T-helper 1 cell (primary cell): Measurements from ENCODE around the gene SMYD3.

Experiments used
- DNase-seq, 5 donors: peaks; one replicate each; pipeline ENCODE4 v3.0.0-alpha.2; 2012 to 2020

SMYD3 gene

GRCh38 chr1:245814651-245815050 lies 692.4 kb downstream of the SMYD3 start:
- no peak for DNase-seq

DNA sequence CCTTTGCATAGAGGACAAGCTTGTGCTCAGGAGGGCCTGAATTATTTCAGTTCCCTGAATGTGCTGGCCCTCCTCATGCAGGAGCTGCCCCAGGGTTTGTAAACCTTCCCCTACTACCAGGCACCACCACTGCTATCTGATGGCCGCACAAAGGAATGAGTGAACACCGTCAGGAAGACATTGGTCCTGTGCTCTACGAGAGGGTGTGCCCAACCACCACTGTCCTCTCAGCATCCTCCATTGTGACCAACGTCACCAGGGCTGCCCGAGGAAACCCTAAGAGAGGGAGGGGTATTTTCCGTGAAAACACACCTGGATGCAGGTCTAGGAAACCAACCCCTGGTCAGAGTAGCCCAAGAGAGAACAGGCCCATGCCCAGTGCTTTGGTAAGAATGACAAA lies 694.8 kb downstream of the SMYD3 start:
- no peak for DNase-seq

- DNase-seq: no peak
Observed at GRCh38 chr1:245810789-245811337, 696.2 kb downstream of the SMYD3 start.

DNA sequence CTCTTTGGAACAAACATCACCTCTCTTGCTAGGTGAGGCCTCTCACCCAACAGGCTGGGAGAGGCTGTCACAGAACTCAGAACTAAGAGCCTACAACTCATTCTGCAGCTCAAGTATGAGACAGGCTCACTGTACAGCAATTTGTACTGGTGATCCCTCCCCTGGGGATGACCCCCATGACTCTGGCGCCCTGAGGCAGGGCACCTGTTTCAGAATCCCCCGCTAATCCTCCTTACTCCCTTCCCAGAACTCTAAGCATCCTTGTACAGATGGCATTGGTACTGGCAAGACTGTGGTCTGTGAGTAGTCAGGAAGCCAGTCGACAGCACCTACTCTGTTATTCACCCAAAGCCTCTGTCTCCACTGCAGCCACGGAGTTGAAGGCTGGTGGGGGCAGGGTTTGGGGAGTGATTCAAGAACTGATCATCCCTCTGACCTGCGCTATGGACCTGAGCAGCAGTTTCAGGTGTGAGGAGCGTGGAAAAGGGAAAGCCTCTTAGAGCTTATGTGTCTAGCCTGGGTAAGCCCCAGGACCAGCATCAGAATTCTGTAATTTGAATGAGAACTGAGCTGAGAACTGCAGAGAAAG lies 696.8 kb downstream of the SMYD3 start:
- DNase-seq: no peak

GRCh38 chr1:245809361-245809760 lies 697.7 kb downstream of the SMYD3 start:
- DNase-seq: no peak

DNA sequence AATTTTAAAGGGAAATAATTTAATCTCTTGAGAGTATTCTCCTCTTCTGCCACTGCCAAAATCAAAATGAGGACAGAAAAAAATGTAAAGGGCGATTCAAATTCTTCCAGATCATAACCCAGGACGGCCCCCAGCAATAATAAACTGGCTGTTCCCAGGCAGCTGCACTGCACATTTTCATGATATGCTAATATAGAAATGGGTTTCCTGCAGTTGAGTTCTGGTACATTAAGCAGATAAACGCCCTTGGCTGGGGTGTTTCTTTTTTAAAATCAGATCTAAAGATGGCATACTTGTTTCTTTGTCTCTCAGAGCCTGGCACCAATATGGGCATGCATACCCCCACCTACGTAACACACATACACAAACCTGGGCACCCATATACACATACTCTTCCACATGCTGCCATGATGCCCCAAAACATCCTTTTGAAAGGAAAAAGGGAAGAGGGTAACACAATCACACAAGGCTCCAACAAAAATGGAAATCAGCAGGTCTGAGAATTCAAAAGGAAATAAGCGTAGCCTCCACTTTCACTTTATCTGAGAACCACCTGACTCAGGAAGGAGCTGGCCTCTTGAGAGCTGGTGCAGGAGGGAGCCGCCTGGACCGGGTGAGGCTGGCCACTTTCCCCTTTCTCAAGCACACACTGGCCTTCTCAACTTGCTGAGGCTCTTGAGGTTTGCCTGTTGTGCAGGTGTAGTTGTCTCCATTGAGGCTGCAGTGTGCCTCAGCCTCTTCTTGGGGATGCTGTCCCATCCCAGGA lies 698.9 kb downstream of the SMYD3 start:
- DNase-seq: no peak

- peak in 1 of 5 donors; percentile 28 for DNase-seq
Observed at GRCh38 chr1:245807306-245807705, 699.8 kb downstream of the SMYD3 start.

DNA sequence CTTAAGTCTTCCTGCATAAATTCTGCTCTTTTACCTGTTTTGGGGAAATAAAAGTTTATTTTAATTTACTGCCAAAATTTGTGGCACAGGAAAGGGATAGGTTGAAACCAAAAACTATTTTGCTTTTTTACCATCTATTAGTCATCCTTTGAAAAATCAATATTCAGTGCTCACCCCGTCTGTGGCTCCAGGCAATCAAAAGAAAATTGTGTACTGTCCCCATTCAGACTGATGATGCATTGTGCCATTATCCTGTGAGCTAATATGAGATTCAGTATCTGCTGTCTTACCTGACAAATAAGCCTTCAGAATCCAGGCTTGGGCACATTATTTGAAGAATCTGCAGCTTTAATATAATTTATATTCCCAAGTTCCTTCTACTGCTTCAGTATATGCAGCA lies 701.5 kb downstream of the SMYD3 start:
- DNase-seq: no peak

DNA sequence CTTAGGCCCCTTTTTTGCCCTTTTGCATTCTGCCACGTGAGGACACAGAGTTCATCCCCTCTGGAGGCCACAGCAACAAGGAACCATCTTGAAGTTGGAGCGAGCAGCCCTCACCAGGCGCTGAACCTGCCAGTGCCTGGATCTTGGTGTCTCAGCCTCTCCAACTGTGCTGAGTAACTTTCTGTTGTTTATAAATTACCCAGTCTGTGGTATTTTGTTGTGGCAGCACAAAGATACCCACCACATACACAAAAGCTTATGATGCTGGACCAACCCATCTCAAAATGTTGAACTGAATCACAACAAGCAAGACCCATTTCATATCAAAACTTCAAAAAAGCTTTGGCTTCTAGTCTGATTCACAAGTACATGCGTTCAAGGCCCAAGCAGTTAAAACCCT lies 702.4 kb downstream of the SMYD3 start:
- no peak for DNase-seq

DNA sequence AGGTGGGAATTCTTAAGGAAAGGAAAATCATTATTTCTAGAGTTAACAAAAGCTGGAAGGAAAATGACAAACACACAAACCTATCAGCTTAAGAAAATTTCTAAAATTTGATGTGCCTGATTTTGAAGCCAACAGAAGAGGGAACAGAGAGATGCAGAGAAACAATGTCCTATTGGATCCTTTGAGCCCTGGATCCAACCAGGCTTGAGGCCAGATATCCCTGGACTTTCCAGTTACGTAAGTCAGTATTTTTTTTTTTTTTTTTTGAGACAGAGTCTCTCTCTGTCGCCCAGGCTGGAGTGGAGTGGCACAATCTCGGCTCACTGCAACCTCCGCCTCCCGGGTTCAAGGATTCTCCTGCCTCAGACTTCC lies 703.4 kb downstream of the SMYD3 start:
- no peak for DNase-seq

- DNase-seq: no peak
Observed at GRCh38 chr1:245802941-245803665, 704.0 kb downstream of the SMYD3 start.

- DNase-seq: no peak
Observed at GRCh38 chr1:245800901-245801605, 706.0 kb downstream of the SMYD3 start.

DNA sequence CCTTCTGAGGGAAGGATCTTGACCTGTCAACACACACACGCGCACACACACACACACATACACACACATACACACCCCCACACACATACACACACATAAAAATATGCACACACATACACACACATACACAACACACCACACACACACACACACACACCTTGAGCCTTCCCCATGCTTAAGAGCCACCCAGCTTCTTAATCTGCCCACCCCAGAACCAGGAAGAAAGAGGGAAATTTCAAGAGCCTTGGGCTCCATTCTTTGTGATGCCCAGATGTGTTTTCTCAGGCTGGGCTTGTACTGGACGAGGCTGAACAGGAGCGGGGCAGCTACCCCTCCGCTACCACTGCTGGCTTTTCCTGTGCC lies 708.7 kb downstream of the SMYD3 start:
- DNase-seq: no peak

DNA sequence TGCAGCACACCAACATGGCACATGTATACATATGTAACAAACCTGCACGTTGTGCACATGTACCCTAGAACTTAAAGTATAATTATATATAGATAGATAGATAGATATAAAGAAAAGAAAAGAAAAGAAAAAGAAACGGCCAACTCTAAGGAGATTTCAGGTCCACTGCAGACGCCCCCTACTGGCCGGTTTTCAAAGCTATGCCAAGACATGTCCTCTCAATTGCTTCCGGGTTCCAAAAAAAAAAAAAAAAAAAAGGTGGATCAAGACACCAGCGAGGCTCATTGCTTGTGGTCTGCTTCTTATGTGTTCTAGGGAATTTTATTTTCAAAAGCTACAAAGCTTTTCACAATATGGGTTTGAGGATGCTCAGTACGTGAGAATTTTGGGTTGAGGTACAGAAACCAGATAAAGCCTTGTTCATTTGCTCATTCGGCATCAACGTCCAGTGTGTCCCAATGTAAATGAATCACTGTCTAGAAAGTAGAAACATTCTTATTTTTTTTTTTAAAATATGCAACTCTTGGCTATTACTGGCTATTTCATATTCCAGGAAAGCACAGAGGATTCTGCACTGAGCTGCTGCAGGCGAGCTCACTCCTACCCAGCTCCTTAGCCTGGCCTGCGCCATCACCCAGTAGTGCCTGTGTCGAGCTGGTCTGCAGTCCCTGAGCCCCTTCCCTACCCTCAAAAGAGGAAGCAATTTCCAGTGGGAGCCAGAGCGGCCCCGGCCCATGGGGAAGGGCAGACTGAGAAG lies 709.3 kb downstream of the SMYD3 start:
- DNase-seq: no peak

DNA sequence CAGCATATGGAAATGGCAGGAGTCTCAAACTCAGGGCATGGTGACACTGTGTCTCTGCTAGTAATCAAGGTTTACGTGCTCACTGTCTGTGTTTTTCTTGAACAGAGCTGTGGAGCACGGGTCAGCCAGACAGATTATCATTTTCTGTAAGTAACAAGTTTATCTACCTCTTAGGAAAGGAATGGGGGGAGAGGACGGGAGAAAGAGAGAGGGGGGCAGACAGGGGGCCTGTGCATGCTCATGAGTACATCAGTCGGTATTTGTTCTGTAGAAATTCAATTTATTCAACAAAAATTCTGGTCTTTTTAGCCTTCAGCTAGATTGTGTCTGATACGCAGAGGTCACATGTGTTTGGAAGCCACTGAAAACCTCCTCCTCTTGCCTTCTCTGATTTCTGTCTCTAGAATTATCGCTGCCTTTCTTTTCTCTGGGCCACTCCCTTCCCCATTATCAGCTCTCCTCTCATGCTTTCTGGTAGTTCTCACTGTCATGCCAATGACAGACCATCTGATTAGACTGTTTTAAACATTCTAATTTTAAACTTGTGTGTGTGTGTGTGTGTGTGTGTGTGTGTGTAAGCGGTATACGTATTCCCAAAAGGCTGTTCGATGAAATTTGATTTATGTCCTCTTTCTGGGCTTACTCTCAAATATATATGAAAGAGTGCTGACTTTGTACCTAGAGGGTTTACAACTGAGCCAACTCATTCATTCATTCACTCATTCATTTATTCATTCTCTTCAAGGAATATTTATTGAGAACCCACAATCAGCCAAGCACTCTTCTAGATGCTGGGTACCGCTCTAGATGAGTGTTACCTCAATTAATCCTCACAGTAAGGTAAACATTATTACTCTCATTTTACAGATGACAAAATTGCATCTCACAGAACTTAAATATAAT lies 715.4 kb downstream of the SMYD3 start:
- no peak for DNase-seq

- no peak for DNase-seq
Observed at GRCh38 chr1:245790441-245790840, 716.6 kb downstream of the SMYD3 start.

GRCh38 chr1:245788886-245789285 lies 718.2 kb downstream of the SMYD3 start:
- DNase-seq: no peak

- DNase-seq: no peak
Observed at GRCh38 chr1:245788269-245788668, 718.8 kb downstream of the SMYD3 start.

DNA sequence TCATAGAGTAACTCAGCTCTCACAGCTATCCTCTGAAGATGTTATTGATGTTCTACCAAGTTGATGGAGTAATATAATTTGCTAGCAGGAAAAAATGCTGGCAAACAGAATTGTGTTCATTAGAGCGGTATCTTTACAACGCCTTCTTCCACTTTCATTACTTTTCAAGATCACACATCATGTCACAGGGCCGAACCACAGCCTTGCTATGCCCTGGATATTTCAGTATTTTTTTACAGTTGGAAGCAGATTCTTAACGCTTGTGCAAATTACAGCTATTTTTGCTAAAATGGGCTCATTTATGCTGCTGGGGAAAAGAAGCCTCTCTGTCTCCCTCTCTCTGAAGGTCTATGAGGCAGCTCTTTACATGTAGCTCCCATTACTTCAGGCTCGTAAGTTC lies 720.1 kb downstream of the SMYD3 start:
- no peak for DNase-seq

GRCh38 chr1:245779797-245780755 lies 727.0 kb downstream of the SMYD3 start:
- DNase-seq: no peak
